ENCODE results near the gene MRAP. TPM values are rescaled to one million over a fixed set of nuclear protein-coding genes. Genes with fewer than 3 reads are reported as not detected.

MRAP gene
- total RNA-seq, 1 experiment from 2014 or later, result not detected

DNA sequence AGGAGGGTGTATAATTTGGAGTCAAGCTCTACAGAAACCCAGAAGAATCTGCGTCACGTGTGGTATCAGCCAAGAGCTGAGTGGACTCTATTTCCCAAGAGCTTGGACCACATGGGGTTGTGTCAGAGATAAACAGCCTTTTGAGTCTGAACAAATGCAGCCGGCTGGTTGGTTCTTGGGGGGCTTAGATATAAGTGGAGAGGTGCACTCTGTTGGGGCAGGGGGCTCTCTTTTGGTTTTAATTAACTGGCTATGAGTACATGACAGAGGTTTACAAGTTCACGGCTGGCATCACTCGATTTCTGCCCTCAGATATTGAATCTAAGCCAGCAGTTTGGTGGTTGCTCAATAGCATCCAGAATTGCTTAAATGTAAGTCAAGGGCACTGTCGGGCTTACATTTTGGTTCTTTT, 501 bp upstream of the MRAP start:
- Histone ChIP-seq H3K4me1 (ENCODE audit: control insufficient read depth in 1 of 2, insufficient read depth in 2 of 2, low read length in 2 of 2) (no peaks in the 10 kb centered on the region), H2AFZ (ENCODE audit: low read depth, low read length, poor library complexity, severe bottlenecking) (no peak overlapping the region), H3K9ac (ENCODE audit: low read length) (no peak overlapping the region), H3K79me2 (ENCODE audit: insufficient read depth, low read length) (no peaks in the 10 kb centered on the region), H3K36me3 (ENCODE audit: control insufficient read depth in 1 of 2, insufficient read depth in 2 of 2, low read length in 2 of 2) (peaks cover 0 to 10% of the 10 kb centered on the region in 2 experiments; a peak in 2 of 4 replicates), H3K4me2 (ENCODE audit: low read length) (no peak overlapping the region), H3K9me3 (ENCODE audit: control insufficient read depth in 1 of 2, insufficient read depth in 1 of 2, low read depth in 1 of 2, low read length in 2 of 2) (no peaks in the 10 kb centered on the region), H4K20me1 (ENCODE audit: insufficient read depth) (no peaks in the 10 kb centered on the region), H3K9me2 (ENCODE audit: insufficient read depth) (no peaks in the 10 kb centered on the region), H3K4me3 (replicated peaks in 1 of 2; ENCODE audit: low read depth in 1 of 2, low read length in 2 of 2) (no peak overlapping the region), H3K27me3 (ENCODE audit: insufficient read depth, low read length) (no peaks in the 10 kb centered on the region), H3K27ac (ENCODE audit: low read depth, low read length) (no peak overlapping the region)
- DNase-seq (ENCODE audit: low read depth, low spot score) (no peak), ATAC-seq (no peak)
- POLR2A ChIA-PET, result no interaction called here
- intact Hi-C loops (cut with micrococcal nuclease), result no loop called here
- TF ChIP-seq YY1 (IDR thresholded peaks at IDR 0.05; ENCODE audit: extremely low read depth, insufficient replicate concordance, low read depth, low read length), result no peak
- TF ChIP-seq, protein P1, sequence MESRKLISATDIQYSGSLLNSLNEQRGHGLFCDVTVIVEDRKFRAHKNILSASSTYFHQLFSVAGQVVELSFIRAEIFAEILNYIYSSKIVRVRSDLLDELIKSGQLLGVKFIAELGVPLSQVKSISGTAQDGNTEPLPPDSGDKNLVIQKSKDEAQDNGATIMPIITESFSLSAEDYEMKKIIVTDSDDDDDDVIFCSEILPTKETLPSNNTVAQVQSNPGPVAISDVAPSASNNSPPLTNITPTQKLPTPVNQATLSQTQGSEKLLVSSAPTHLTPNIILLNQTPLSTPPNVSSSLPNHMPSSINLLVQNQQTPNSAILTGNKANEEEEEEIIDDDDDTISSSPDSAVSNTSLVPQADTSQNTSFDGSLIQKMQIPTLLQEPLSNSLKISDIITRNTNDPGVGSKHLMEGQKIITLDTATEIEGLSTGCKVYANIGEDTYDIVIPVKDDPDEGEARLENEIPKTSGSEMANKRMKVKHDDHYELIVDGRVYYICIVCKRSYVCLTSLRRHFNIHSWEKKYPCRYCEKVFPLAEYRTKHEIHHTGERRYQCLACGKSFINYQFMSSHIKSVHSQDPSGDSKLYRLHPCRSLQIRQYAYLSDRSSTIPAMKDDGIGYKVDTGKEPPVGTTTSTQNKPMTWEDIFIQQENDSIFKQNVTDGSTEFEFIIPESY (IDR thresholded peaks at IDR 0.05; ENCODE audit: extremely low read depth, insufficient replicate concordance, low read length), result no peak
- TF ChIP-seq RAD21 (IDR thresholded peaks at IDR 0.05; ENCODE audit: low read depth), result no peak
- TF ChIP-seq TCF7L2 (IDR thresholded peaks at IDR 0.05; ENCODE audit: borderline replicate concordance, extremely low read depth, insufficient read depth, insufficient read length), result no peak
- no peak for TF ChIP-seq POLR2A (IDR thresholded peaks at IDR 0.05; ENCODE audit: borderline replicate concordance, extremely low read depth, insufficient read depth, insufficient read length)
- no peak for TF ChIP-seq CEBPB (IDR thresholded peaks at IDR 0.05; ENCODE audit: low read depth)
- TF ChIP-seq, protein P2, sequence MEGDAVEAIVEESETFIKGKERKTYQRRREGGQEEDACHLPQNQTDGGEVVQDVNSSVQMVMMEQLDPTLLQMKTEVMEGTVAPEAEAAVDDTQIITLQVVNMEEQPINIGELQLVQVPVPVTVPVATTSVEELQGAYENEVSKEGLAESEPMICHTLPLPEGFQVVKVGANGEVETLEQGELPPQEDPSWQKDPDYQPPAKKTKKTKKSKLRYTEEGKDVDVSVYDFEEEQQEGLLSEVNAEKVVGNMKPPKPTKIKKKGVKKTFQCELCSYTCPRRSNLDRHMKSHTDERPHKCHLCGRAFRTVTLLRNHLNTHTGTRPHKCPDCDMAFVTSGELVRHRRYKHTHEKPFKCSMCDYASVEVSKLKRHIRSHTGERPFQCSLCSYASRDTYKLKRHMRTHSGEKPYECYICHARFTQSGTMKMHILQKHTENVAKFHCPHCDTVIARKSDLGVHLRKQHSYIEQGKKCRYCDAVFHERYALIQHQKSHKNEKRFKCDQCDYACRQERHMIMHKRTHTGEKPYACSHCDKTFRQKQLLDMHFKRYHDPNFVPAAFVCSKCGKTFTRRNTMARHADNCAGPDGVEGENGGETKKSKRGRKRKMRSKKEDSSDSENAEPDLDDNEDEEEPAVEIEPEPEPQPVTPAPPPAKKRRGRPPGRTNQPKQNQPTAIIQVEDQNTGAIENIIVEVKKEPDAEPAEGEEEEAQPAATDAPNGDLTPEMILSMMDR (IDR thresholded peaks at IDR 0.05 in 2 of 3, conservative IDR thresholded peaks at IDR 0.05 in 1 of 3; ENCODE audit: borderline replicate concordance in 1 of 3, insufficient read depth in 1 of 3, low read depth in 2 of 3, low read length in 2 of 3), result no peak
- no peak for TF ChIP-seq ZFX (IDR thresholded peaks at IDR 0.05)
- TF ChIP-seq SIN3A (IDR thresholded peaks at IDR 0.05; ENCODE audit: low read depth), result no peak
- TF ChIP-seq, protein P3, sequence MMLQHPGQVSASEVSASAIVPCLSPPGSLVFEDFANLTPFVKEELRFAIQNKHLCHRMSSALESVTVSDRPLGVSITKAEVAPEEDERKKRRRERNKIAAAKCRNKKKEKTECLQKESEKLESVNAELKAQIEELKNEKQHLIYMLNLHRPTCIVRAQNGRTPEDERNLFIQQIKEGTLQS (IDR thresholded peaks at IDR 0.05), result no peak
- no peak for TF ChIP-seq ZNF274 (IDR thresholded peaks at IDR 0.05; ENCODE audit: low read depth, low read length)
- TF ChIP-seq JUND (IDR thresholded peaks at IDR 0.05), result no peak
- TF ChIP-seq EZH2phosphoT487 (IDR thresholded peaks at IDR 0.05; ENCODE audit: borderline replicate concordance), result no peak
- CTCF ChIA-PET, result no interaction called here
- RAD21 ChIA-PET (ENCODE audit: low non-redundant PET in 1 of 2, low total read pairs in 2 of 2, uncharacterized antibody in 2 of 2, unreplicated experiment in 2 of 2), result no interaction called here
- no TSS peak for BruUV-seq (replicated peaks)

Data from HCT116 (cell line).